HEK293 (cell line): ENCODE data around the gene MRPS24.

ENCODE experiments used
- TRIM28 ChIP-seq: IDR thresholded peaks from 2 replicates; pipeline ENCODE4 v1.6.1; 2011; ENCODE audit warnings: low read length, control low read depth, borderline replicate concordance
- ZNF24 ChIP-seq: fragments of 450-650 bp; formaldehyde crosslinking; IDR thresholded peaks from 2 replicates; pipeline ENCODE4 v1.5.1; 2016; ENCODE audit warnings: missing biosample characterization, missing genetic modification characterization
- ZNF423 ChIP-seq: fragments of 450-650 bp; formaldehyde crosslinking; IDR thresholded peaks from 2 replicates; pipeline ENCODE4 v1.5.1; 2016; ENCODE audit warnings: missing biosample characterization, missing genetic modification characterization
- ZNF704 ChIP-seq: fragments of 450-650 bp; formaldehyde crosslinking; IDR thresholded peaks from 2 replicates; pipeline ENCODE4 v1.5.1; 2016; ENCODE audit warnings: missing biosample characterization, missing genetic modification characterization

- TF ChIP-seq TRIM28, result no peak
- TF ChIP-seq ZNF24 (tag by site-specific recombination), result no peak
- TF ChIP-seq ZNF704 (tag by site-specific recombination), result no peak
- no peak for TF ChIP-seq ZNF423 (tag by site-specific recombination)
Measured at GRCh38 chr7:43902542-43903054, 33.3 kb upstream of the MRPS24 start.
